ENCODE data around the gene ADTRP. TPM values are rescaled to one million over a fixed set of nuclear protein-coding genes. Genes with fewer than 3 reads are reported as not detected.

The ADTRP gene, protein sequence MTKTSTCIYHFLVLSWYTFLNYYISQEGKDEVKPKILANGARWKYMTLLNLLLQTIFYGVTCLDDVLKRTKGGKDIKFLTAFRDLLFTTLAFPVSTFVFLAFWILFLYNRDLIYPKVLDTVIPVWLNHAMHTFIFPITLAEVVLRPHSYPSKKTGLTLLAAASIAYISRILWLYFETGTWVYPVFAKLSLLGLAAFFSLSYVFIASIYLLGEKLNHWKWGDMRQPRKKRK
- total RNA-seq, result 5.9 and 13.2 TPM in 2 replicates

DNA sequence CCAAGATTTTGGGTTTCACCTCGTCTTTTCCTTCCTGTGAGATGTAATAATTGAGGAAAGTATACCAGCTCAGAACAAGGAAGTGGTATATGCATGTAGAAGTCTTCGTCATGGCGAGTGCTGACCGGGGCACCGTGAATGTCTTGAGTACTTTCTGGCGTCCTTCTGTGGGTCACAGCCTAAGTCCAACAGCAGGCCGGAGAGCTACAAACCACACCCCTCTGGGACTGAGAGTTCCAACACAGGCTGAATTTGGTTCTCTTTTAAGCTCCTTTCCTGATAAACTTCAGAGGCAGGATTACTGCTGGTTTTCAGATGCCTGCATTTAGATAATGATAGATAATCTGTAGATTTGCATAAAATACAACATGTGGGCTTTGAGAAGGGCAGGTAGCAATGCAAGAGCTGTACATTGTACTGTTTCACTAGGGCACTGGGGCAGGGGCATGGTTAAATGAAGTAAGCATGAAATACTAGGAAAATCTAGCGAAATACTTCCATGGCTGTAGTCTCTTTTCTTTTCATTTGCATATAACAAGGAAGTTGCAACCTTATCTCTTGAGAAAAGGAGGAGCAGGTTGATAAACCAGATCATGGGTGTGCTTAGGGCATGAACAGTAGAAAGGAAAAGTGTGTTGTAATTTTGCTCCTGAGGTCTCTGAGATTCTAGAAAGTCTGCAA lies at the start of gene ADTRP:
TSS of gene ADTRP (minus strand) at position 156 of the 681 bp plus-strand sequence. CDS start at position 112, 44 bp downstream.
- no peak for DNase-seq (ENCODE audit: low read depth, low spot score)

DNA sequence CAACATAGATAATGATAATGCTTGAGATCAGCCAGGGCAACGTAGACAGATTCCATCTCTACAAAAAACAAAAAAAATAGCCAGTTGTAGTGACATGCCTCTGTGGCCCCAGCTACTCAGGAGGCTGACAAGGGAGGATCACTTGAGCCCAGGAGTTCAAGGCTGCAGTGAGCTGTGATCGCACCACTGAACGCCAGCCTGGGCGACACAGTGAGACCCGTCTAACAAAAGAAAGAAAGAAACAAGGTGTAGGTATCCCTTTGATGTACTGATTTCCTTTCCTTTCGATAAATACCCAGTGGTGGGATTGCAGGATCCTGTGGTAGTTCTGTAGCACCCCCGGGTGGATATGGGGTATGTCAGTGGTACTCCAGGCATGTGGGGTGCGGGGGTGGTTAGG lies 48.2 kb upstream of the ADTRP start:
- DNase-seq (ENCODE audit: low read depth, low spot score), result no peak

DNA sequence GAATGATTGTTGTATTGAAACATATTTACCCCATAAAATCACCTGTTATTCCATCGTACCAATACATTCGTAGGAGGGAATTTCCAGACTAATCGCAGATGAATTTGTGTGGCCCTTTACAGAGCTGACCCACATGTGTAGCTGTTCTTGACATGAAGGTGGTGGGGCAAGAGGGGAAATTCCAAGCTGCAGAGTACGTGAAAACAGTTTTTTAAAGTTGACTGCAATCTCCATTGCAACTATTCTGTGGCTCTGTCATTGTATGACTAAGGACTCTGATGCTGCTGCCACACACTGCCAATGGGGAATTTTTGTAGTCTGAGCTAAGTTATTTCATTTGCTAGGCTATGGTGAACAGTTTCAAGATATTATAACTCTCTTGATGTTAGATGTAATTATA lies 46.4 kb upstream of the ADTRP start:
- no peak for DNase-seq (ENCODE audit: low read depth, low spot score)

DNA sequence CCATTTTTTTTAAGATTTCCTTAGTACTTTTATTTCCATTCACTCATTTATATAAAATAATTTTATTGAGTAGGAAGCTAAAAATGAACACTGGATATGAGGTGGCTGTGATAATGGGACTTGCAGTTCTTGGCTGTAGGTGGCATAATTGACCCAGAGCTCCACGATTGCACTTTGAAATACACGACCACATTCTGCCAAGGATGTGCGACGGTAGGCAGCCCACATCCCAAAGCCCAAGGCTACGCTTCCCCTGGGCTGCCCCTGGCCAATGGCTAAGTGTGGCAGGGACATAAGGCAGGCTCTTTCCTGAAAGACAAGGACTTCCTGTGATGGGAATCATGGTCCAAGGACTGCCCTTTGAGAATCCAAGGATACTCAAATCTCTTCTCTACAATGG lies 43.7 kb upstream of the ADTRP start:
- DNase-seq (ENCODE audit: low read depth, low spot score), result no peak

DNA sequence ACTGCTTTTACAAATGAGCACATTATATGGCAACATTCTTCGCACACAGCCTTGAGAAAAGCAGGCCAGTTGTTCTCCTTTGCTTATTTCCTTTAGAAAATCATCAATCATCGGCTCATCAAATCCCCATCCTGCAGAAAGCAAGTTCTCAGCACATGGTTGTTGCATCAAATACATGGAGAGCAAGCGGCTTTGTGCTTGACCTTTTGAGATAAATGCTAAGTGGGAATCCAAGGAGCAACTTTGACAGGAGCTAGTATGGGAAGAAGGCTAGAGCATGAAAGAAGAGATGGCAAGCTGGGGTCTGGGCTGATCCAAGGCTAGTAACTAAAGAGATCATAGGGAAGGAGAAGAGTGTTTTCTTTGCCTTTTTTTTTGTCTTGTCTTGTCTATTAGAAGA lies 43.2 kb upstream of the ADTRP start:
- DNase-seq (ENCODE audit: low read depth, low spot score), result no peak

DNA sequence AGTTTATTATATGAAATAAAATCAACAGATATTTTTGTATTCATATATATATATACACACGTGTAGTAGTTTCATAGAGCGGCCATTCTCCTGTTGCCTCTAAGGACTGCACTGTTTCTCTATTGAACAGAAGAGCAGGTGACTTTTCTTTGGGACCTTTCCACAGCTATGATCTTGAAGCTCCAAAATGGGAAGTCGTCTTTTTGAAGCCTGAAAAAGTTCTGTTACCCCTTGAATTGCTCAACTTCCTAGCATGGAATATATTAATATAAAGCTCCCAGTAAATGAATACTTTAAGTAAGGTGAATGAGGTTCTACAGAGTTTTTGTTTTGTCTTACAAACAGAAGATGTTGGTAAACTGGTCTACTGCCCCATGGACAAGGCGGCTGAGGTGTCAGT lies 42.2 kb upstream of the ADTRP start:
- no peak for DNase-seq (ENCODE audit: low read depth, low spot score)

DNA sequence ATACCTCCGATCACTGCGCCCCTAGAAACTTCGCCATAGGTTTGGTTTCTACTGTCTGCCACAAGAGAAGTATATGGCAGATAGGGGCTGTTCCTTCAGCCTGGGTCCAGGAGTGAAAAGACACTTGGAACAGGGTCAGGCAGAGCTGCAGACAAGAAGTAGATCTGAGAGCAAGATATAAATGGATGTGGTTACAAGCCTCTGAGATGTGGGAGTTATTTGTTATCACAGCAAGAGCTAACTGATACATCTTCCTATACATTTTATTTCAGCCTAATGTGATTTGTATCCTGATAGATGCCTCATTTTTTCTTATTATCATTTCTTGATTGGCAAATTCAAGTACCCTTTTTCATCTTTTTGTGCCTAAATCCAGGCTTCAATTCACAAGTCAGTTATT lies 40.9 kb upstream of the ADTRP start:
- no peak for DNase-seq (ENCODE audit: low read depth, low spot score)

DNA sequence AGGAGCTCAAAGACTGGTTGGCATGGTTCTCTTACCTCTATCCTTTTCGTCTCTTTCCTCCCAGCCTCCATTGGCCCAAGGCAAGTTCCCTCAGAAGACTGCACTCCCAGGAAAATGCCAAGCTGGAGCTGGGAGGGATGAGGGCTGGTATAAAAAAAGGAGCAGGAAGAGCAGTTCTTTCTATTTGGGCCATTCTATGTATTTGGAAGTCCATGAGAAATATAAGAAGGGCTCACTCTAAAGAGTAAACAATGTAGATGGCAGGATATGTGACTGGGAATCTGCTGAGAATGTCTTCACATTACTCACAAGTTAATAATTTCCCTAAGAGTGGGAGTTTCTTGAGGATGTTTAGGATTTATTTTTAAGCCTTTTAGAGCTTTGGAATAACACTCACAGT lies 36.6 kb upstream of the ADTRP start:
- no peak for DNase-seq (ENCODE audit: low read depth, low spot score)

DNA sequence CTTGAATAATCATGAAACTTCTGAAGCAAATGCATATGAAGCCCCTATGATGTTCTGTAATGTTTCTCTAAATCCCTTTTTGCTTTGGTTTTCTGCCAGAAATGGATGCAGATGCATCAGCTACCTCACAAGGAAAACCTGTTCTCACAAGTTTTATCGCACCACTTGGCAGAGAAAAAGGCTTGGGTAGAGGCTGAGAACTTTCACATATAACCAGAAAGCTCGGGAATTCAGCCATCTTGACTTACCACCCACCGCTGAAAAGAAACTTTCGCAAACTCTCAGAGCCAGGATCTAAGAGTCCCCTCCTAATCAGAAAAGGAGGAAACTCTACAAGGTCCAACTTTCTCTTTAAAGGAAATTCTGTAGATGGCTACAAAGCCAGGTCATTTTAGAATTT lies 36.2 kb upstream of the ADTRP start:
- no peak for DNase-seq (ENCODE audit: low read depth, low spot score)

DNA sequence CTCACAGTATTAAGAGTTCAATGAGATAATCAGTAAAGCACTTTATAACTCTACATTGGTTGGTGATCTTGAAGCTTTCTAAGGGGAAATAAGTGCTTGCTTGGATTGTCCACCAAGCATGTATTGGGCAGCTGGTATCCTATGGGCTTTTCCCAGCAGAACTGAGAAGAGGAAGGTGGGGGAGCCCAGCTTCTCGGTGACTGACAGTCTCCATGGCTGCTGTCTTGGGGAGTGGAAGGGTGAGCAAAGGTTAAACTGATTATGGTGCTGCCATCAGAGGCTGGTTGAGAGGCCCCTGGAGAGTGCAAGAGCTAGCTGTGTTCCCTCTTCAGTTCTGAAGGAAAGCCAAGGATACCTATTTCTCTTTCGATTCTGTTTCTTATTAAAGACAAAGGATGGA lies 35.5 kb upstream of the ADTRP start:
- no peak for DNase-seq (ENCODE audit: low read depth, low spot score)

DNA sequence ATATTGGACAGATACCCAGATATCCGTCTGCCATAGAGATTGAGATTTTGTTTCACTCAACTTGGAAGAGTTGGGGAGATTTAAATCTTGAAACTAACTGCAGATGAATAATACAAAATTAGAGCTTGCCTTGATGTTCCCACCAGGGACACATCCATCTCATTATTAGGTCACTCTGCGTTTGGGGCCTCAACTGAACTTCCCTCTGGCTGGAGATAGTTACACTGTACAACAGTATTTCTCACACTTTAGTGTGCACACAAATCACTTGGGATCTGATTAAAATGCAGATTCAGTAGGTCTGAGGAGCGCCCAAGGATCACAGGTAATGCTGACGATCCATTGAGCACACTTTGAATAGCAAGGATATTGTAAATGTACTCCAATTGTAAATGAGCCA lies 35.0 kb upstream of the ADTRP start:
- no peak for DNase-seq (ENCODE audit: low read depth, low spot score)

DNA sequence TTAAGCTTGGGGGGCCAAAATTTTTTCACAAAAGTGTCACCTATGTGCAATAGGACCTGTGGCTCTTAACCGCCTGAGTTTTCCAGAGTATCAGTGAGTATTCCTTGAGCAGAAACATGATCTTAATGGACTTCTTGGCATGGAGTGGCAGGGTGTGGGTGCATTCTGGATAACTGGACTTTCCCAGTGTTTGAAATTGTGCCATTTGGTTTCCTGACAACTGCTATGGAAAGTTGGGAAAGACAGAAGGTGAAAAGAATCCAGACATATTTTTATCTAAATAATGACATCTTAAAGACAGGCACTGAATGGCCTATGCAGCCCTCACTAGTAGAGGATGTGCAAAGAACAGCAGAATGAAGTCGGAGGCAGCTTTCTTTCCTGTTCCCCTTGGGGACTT lies 34.3 kb upstream of the ADTRP start:
- DNase-seq (ENCODE audit: low read depth, low spot score), result no peak

DNA sequence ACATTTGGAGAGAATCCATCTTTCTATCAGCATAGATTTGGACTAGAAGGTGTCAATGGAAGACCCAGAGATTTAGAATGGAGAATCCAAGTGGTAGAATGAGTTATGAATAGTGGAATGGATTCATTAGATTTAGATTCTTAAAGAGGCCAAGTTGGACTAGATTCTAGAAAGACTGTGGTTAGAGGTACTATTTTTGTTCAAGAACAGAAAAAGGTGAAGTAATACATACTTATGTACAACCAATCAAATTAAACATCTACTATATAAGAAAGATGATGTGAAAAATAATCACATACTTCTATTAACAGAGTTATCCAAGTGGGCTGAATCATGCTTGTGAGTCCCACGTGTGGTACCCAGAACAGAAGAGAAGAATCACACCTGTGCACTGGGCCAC lies 33.8 kb upstream of the ADTRP start:
- no peak for DNase-seq (ENCODE audit: low read depth, low spot score)

DNA sequence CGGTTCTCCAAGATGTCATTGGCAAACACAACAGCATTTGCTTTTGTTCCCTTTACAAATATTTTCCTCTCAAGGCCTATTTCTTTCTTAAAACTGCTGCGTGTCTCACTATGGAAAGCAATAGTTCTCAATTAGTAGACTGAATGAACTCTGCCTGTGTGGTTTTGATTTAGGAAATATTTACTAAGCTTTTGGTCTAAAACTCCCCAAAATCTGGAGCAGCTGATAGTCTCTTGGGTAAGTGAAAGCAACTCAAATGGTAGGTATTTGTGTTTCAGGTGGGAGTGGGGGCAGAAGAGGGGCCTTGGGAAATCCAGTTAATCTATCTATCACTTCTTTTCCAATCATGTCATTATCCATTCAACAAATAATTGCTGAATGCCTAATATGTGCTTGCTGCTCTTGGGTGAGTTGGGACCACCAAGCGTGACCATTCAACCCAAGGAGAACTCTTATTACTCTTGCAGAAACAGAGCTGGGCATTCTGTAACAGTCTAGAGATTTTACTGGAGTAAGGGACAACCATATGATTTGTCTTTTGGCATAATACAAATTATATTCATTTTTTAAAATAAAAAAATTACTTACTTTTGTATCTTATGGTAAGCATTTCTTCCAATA lies 33.2 kb upstream of the ADTRP start:
- DNase-seq (ENCODE audit: low read depth, low spot score), result no peak

DNA sequence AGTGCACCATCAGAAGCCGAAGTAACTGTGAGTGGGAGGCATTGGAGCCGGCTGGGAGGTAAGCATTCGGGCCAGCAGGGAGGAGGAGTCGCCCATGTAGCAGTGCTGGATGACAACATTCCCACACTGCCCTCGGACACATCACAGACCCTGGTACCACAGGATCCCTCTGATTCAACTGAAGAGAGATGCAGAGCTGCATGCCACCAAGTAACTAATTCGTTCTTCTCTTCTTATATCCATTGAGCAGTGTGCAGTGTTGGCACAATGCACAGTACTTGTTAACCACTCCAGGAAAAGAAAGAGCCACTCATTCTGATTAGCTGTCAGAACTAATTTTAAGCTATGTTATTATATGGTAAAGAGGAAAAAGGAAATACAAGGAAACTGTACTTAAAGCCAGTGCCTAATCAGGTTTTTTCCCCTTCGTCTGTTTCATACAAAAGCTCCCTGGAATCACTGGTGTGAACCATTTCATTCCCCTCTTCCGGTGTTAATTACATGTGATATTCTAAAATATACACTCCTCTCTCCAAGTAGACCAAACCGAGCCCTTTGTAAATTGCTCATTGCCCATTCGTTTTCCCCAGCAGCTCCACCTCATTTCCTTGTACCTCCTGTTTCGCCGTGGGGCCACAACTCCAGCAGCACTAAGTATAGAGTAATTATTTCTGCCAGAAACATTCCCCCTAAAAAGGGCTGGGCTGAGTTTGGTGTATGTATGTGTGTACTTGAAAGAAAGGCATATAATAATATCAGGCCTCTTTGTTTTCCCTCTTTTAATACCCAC lies 32.4 kb upstream of the ADTRP start:
- DNase-seq (ENCODE audit: low read depth, low spot score), result no peak

DNA sequence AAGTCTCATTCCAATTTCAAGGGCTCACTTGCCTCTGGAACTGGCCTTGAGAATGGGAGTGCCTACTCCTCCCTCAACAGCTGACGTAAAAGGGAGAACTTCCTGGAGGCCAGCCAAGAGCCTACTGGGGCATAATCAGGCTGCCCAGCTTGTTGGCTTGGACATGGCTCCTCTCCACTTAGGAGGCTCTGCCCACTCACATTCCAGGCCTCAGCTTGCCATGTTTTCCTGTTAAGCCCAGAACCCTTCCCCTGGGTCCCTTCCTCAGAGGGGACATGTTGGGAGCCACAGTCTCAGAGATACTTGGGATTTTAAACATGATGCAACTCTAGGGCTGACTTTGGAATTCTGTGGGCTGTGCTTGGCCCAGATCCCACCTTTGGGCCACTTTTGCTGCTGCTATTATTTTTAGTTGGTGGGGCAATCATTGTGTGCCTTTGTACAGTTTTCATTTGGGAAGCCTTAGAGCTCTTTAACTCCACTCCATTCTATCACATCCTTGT lies 31.5 kb upstream of the ADTRP start:
- no peak for DNase-seq (ENCODE audit: low read depth, low spot score)

DNA sequence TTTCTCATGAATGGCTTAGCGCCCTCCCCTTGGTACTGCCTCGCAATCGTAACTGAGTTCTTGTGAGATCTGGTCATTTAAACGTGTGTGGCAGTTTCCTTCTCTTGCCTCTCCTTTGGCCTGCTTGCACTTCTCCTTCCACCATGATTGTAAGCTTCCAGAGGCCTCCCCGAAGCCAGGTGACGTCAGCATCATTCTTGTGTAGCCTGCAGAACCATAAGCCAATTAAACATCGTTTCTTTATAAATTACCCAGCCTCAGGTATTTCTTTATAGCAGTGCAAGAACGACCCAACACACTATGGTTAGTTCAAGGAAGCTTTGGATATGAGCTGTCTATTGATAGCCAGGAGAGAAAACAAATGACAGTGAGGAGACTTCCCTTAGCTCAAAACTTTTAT lies 29.5 kb upstream of the ADTRP start:
- DNase-seq (ENCODE audit: low read depth, low spot score), result no peak

DNA sequence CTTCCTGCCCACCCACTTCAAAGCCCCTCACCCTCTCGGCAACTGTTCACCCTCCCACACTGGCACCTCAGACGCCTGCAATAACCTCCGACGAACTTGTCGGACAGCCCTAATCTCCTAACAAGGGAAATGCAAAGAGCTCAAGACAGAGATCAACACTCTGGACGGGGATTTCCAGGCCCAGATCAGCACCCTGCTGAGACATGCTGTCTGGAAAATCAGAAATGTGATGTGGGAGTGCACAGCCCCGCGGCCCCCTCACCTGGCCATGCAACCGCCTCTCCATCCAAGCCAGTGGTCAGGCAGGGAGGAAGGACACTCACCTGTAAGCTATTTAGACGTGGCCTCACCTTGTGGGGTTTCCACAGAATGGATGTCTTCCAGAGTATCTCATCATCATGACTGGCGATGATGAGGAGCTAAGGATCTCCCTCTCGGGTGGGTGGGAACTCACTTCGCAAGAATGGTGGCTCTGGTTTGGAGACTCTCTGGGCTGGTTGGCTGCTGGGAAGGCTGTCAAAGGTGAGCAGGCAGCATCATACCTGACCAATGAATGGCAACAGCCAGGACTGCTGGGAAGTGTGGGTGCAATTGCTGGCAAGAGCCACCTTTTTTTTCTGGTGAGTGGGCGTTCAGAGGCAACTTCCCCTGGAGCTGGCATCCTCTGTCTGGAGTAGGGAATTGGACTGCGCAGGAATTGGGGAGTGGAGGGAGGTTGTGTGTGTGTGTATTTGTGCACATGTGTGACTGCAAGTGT lies 28.1 kb upstream of the ADTRP start:
- no peak for DNase-seq (ENCODE audit: low read depth, low spot score)

DNA sequence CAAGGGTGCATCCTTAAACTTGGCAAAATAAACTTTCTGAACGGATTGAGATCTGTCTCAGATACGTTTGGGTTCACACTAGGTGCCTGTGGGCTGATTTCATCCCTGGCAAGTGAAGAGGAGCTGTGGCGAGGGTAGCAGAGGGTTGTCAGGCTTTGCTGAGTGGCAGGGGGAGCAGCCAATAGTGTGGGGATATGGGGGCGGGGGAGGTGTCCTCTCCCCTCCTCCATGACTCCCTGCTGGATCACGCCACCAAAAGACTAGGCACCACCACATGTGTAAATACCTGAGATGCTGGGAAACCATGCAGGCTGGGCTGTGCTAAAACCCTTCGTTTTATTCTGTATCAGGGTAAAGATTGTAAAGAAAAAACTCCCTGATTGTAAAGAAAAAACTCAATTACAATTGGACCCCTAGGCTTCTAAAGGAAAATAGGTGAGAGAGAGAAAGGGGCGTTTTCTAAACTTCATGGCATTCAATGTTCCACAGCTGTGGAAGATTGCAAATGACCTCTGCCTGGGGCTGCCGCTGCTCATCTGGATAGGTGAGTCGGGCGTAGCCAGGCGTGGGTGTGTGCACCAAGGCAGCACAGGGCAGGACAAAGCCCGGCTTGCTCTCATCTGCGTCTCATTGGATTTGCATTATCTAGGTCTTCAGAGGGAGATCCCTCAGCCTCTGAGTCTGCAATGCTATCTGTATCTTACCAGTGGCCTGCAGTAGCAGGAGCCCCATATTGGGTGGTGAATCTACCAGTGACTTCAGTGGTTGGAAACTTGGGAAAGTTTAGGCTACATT lies 26.9 kb upstream of the ADTRP start:
- no peak for DNase-seq (ENCODE audit: low read depth, low spot score)

DNA sequence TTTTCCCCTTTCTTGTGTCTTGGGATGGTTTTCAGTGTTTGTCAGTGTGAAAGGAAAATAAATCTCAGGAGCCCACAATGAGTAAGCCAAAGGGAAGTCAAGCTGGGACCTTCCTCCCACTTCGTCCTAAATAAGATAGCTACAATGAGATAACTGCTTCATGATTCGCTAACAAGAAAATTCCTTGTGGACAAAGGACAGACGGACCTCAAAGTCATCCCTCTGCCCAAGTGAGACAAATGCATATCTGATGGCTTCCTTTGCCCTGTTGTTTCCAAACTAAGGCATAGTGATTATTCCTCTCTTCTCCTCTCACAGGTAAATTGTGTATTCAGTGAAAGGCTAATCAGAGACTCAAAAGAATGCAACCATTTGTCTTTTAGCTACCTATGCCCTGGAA lies 26.1 kb upstream of the ADTRP start:
- DNase-seq (ENCODE audit: low read depth, low spot score), result no peak

DNA sequence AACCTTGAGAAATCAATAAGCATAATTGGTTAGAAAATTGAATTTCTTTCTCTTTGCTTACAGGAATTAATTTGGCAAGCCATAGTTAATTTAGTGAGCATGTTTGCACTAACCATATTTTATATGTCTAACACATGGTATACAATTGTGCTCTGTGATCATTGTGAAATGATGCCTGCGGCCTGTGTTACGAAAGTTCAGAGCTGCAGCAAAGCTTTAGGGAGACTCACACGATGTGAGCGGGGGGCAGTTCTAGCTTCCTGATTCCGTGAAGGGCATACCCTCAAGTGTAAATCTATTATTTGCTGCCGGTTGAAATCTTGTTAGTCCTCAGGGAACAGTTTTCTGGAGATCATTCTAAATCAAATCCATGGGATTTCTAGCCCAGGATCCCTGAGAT lies 25.5 kb upstream of the ADTRP start:
- DNase-seq (ENCODE audit: low read depth, low spot score), result no peak
